H9 (cell line): ENCODE results near the gene CFAP100. TPM values are rescaled to one million over a fixed set of nuclear protein-coding genes. Genes with fewer than 3 reads are reported as not detected.

Experiments
- DNase-seq: peaks from one replicate; pipeline ENCODE4 v3.0.0-alpha.2; 2017
- H2AFZ ChIP-seq: one replicate; pipeline ENCODE4 v1.6.1; 2013; ENCODE audit warnings: mild to moderate bottlenecking, low read length, control low read depth, moderate library complexity
- H2AK5ac ChIP-seq: 2 replicates; pipeline ENCODE4 v1.6.1; 2013; ENCODE audit warnings: low read length, control low read depth, mixed read lengths; ENCODE audit not compliant: insufficient read length
- H2BK120ac ChIP-seq: one replicate; pipeline ENCODE4 v1.6.1; 2013; ENCODE audit warnings: low read depth, mild to moderate bottlenecking, low read length, control low read depth, inconsistent platforms; ENCODE audit not compliant: poor library complexity, severe bottlenecking
- H2BK12ac ChIP-seq: 2 replicates; pipeline ENCODE4 v1.6.1; 2013; ENCODE audit warnings: low read length, control low read depth, mixed read lengths, low read depth; ENCODE audit not compliant: insufficient read length
- H2BK15ac ChIP-seq: 2 replicates; pipeline ENCODE4 v1.6.1; 2013; ENCODE audit warnings: low read depth, low read length, control low read depth
- H2BK20ac ChIP-seq: one replicate; pipeline ENCODE4 v1.6.1; 2013; ENCODE audit warnings: low read depth, mild to moderate bottlenecking, low read length, control low read depth, inconsistent platforms; ENCODE audit not compliant: poor library complexity, severe bottlenecking
- H2BK5ac ChIP-seq: 2 replicates; pipeline ENCODE4 v1.6.1; 2013; ENCODE audit warnings: low read length, control low read depth, mixed read lengths; ENCODE audit not compliant: insufficient read length
- H3K14ac ChIP-seq: 2 replicates; pipeline ENCODE4 v1.6.1; 2013; ENCODE audit warnings: low read length, control low read depth; ENCODE audit not compliant: insufficient read depth
- H3K18ac ChIP-seq: 2 replicates; pipeline ENCODE4 v1.6.1; 2013; ENCODE audit warnings: low read depth, mild to moderate bottlenecking, mixed read lengths, low read length, control low read depth; ENCODE audit not compliant: insufficient read length
- H3K23ac ChIP-seq: 2 replicates; pipeline ENCODE4 v1.6.1; 2013; ENCODE audit warnings: low read length, control low read depth, mixed read lengths, low read depth; ENCODE audit not compliant: insufficient read length
- H3K23me2 ChIP-seq: 2 replicates; pipeline ENCODE4 v1.6.1; 2013; ENCODE audit warnings: low read depth, mild to moderate bottlenecking, mixed read lengths, low read length, control low read depth; ENCODE audit not compliant: insufficient read length, poor library complexity, severe bottlenecking
- H3K27ac ChIP-seq: 2 replicates; pipeline ENCODE4 v1.5.1; 2013; ENCODE audit warnings: low read length, control low read depth, mixed read lengths, low read depth; ENCODE audit not compliant: insufficient read length
- H3K27me3 ChIP-seq: 2 replicates; pipeline ENCODE4 v1.6.1; 2013; ENCODE audit warnings: low read length, control low read depth, inconsistent platforms; ENCODE audit not compliant: insufficient read depth
- H3K4ac ChIP-seq: 2 replicates; pipeline ENCODE4 v1.6.1; 2013; ENCODE audit warnings: low read depth, mild to moderate bottlenecking, control low read depth, inconsistent platforms, low read length, moderate library complexity
- H3K4me1 ChIP-seq: 2 replicates; pipeline ENCODE4 v1.6.1; 2013; ENCODE audit warnings: low read length, control low read depth, inconsistent platforms; ENCODE audit not compliant: insufficient read depth
- H3K4me2 ChIP-seq: 2 replicates; pipeline ENCODE4 v1.6.1; 2013; ENCODE audit warnings: low read length, control low read depth, mixed read lengths; ENCODE audit not compliant: insufficient read length, insufficient read depth
- H3K56ac ChIP-seq: 2 replicates; pipeline ENCODE4 v1.6.1; 2013; ENCODE audit warnings: low read depth, mild to moderate bottlenecking, mixed read lengths, low read length, control low read depth; ENCODE audit not compliant: insufficient read length
- H3K79me1 ChIP-seq: 2 replicates; pipeline ENCODE4 v1.6.1; 2013; ENCODE audit warnings: low read depth, mild to moderate bottlenecking, moderate library complexity, low read length, control low read depth, inconsistent platforms; ENCODE audit not compliant: insufficient read depth, poor library complexity, severe bottlenecking
- H3K79me2 ChIP-seq: 2 replicates; pipeline ENCODE4 v1.6.1; 2013; ENCODE audit warnings: low read length, control low read depth, inconsistent platforms; ENCODE audit not compliant: insufficient read depth
- H3K9ac ChIP-seq: 2 replicates; pipeline ENCODE4 v1.6.1; 2013; ENCODE audit warnings: low read length, control low read depth, mixed read lengths; ENCODE audit not compliant: insufficient read length; ENCODE audit errors: extremely low read depth
- H3K9me3 ChIP-seq: one replicate; pipeline ENCODE4 v1.6.1; 2013; ENCODE audit warnings: low read depth, low read length, inconsistent platforms; ENCODE audit not compliant: control insufficient read depth
- H3T11ph ChIP-seq: one replicate; pipeline ENCODE4 v1.6.1; 2013; ENCODE audit warnings: mild to moderate bottlenecking, low read length, control low read depth, inconsistent platforms
- H4K20me1 ChIP-seq: one replicate; pipeline ENCODE4 v1.6.1; 2013; ENCODE audit not compliant: control insufficient read depth, insufficient read length, insufficient read depth
- H4K5ac ChIP-seq: 2 replicates; pipeline ENCODE4 v1.6.1; 2013; ENCODE audit warnings: low read depth, mild to moderate bottlenecking, mixed read lengths, low read length, control low read depth; ENCODE audit not compliant: insufficient read length
- H4K8ac ChIP-seq: replicated peaks from 2 replicates; pipeline ENCODE4 v1.6.1; 2013; ENCODE audit warnings: low read length, control low read depth, mixed read lengths, low read depth; ENCODE audit not compliant: insufficient read length
- H4K91ac ChIP-seq: 2 replicates; pipeline ENCODE4 v1.6.1; 2013; ENCODE audit warnings: low read depth, mild to moderate bottlenecking, moderate library complexity, mixed read lengths, low read length, control low read depth; ENCODE audit not compliant: insufficient read length
- H3K27ac Mint-ChIP-seq, 3 experiments: 2 replicates in 2 of 3; 3 replicates in 1 of 3; pipeline ENCODE4 v1.8.0; 2020 to 2021; ENCODE audit warnings: mixed read lengths in 3 of 3, mild to moderate bottlenecking in 1 of 3, moderate library complexity in 1 of 3
- H3K27me3 Mint-ChIP-seq: 2 replicates; pipeline ENCODE4 v1.8.0; 2021; ENCODE audit warnings: low read depth, mild to moderate bottlenecking, moderate library complexity, mixed read lengths
- H3K36me3 Mint-ChIP-seq, 3 experiments: 2 replicates in 2 of 3; 3 replicates in 1 of 3; pipeline ENCODE4 v1.8.0; 2020 to 2021; ENCODE audit warnings: low read depth in 3 of 3, mixed read lengths in 3 of 3; ENCODE audit not compliant: insufficient read depth in 1 of 3
- H3K4me1 Mint-ChIP-seq, 2 experiments: 2 replicates each; pipeline ENCODE4 v1.8.0; 2020; ENCODE audit warnings: mixed read lengths in 2 of 2
- H3K4me3 Mint-ChIP-seq, 2 experiments: 2 replicates in 1 of 2; 3 replicates in 1 of 2; pipeline ENCODE4 v1.8.0; 2020 to 2021; ENCODE audit warnings: mild to moderate bottlenecking in 2 of 2, mixed read lengths in 2 of 2, moderate library complexity in 1 of 2
- H3K9me3 Mint-ChIP-seq, 2 experiments: 2 replicates in 1 of 2; 3 replicates in 1 of 2; pipeline ENCODE4 v1.8.0; 2020; ENCODE audit warnings: mild to moderate bottlenecking in 2 of 2, mixed read lengths in 2 of 2, moderate library complexity in 1 of 2
- CTCF ChIP-seq: fragments of 200-600 bp; sonication (generic); conservative IDR thresholded peaks from 3 replicates; pipeline ENCODE4 v1.8.0; 2021; ENCODE audit warnings: antibody characterized with exemption, mild to moderate bottlenecking
- WGBS: extraction: QIAGEN DNeasy Blood & Tissue Kit; methylation state at CpG from one replicate; pipeline ENCODE4 v1.1.7; 2013; ENCODE audit warnings: missing lambda C conversion rate, low lambda C conversion rate, mixed read lengths; ENCODE audit not compliant: insufficient read length; ENCODE audit errors: extremely low coverage; 5-methylcytosine and 5-hydroxymethylcytosine counted together
- total RNA-seq: library from RNA; stranded (reverse); gene quantifications from 2 replicates; pipeline ENCODE4 v1.2.1, GENCODE V29; 2021

CFAP100 gene
- total RNA-seq, 1 experiment from 2014 or later = 0.44 TPM

GRCh38 chr3:126424751-126425150 is 30.0 kb downstream of the CFAP100 start:
- no peak overlapping the region for H3K4me3 Mint-ChIP-seq
- H2BK15ac ChIP-seq = no peak overlapping the region
- no peak overlapping the region for H2BK20ac ChIP-seq
- peaks cover 3% of the 10 kb centered on the region for H4K20me1 ChIP-seq
- no peak overlapping the region for H4K91ac ChIP-seq
- no peak overlapping the region for H4K5ac ChIP-seq
- no peaks in the 10 kb centered on the region for H3K27me3 ChIP-seq
- no CpG with 5 or more reads among the region's 3 CpGs for WGBS
- peaks cover 3% of the 10 kb centered on the region for H3K9me3 ChIP-seq
- no peak overlapping the region for H3K27ac ChIP-seq
- H3K4ac ChIP-seq = no peak overlapping the region
- no peak overlapping the region for H3K18ac ChIP-seq
- H3K56ac ChIP-seq = no peak overlapping the region
- H3K4me2 ChIP-seq = no peak overlapping the region
- no peak overlapping the region for H4K8ac ChIP-seq
- no peak overlapping the region for H3K9ac ChIP-seq
- no peak overlapping the region for H3T11ph ChIP-seq
- H3K79me2 ChIP-seq = no peaks in the 10 kb centered on the region
- no peaks in the 10 kb centered on the region for H3K4me1 ChIP-seq
- H3K4me1 Mint-ChIP-seq = peaks cover 9% of the 10 kb centered on the region in 2 experiments
- H2BK12ac ChIP-seq = no peak overlapping the region
- no peak for DNase-seq
- no peak overlapping the region for H3K23ac ChIP-seq
- H3K14ac ChIP-seq = no peak overlapping the region
- H2BK120ac ChIP-seq = no peak overlapping the region
- no peaks in the 10 kb centered on the region for H3K79me1 ChIP-seq
- no peak overlapping the region for H3K27ac Mint-ChIP-seq
- H2AFZ ChIP-seq = no peak overlapping the region
- no peak for TF ChIP-seq CTCF
- H3K27me3 Mint-ChIP-seq = peaks cover 5% of the 10 kb centered on the region
- no peak overlapping the region for H2BK5ac ChIP-seq
- no peak overlapping the region for H2AK5ac ChIP-seq
- peaks cover 4 to 10% (median 10%) of the 10 kb centered on the region in 3 experiments for H3K36me3 Mint-ChIP-seq
- H3K23me2 ChIP-seq = no peaks in the 10 kb centered on the region
- peaks cover 15 to 21% of the 10 kb centered on the region in 2 experiments for H3K9me3 Mint-ChIP-seq
